K562 (cell line): ENCODE data around the gene ATP2A2. TPM values are rescaled to one million over a fixed set of nuclear protein-coding genes. Genes with fewer than 3 reads are reported as not detected.
A peak's percentile ranks its signal among the peaks of the same experiment; 100 is the strongest.

Experiments
- ATAC-seq: fragments of 200-7000 bp; cut with Tn5 transposase; 3 replicates; pipeline ENCODE4 v1.9.1; 2020; ENCODE audit warnings: moderate library complexity
- BruUV-seq: library from RNA; stranded (reverse); fragments of 400-500 nt; replicated peaks from 2 replicates; lab custom pipeline; 2021; lab: Mats Ljungman, UMichigan
- CTCF ChIA-PET: fragments of 300-600 bp; formaldehyde crosslinking; extraction: SDS; loops from one replicate; lab custom pipeline; 2021; ENCODE audit warnings: low intra/inter-chr PET ratio; lab: Yijun Ruan, JAX
- POLR2A ChIA-PET: fragments of 300-600, 350-650 bp; sonication (Branson Sonifier 250); formaldehyde crosslinking; extraction: SDS; loops from one replicate; lab custom pipeline; 2021; ENCODE audit warnings: antibody characterized with exemption, inconsistent platforms; lab: Yijun Ruan, JAX
- DNase-seq, 4 experiments: peaks; one replicate each; pipeline versions ENCODE4 v3.0.0 to v3.0.0-alpha.2; 2011 to 2018; ENCODE audit warnings: low spot score in 3 of 4, mixed read lengths in 3 of 4; ENCODE audit errors: extremely low read depth in 1 of 4
- FAIRE-seq: peaks from 2 replicates; lab custom pipeline; 2011; peaks lifted over from hg19 to GRCh38; lab: Jason Lieb, UNC
- H2AFZ ChIP-seq: 2 replicates; pipeline ENCODE4 v1.6.0; 2011; ENCODE audit warnings: low read depth, low read length, control low read depth, inconsistent platforms
- H3K27ac ChIP-seq: fragments of 200-600 bp; 3 replicates; pipeline ENCODE4 v1.8.0; 2011; ENCODE audit warnings: low read depth, mild to moderate bottlenecking, control low read depth, inconsistent platforms, low read length, moderate library complexity, mixed read lengths; ENCODE audit errors: extremely low read depth
- H3K27me3 ChIP-seq, 2 experiments: fragments of 300-600 bp in 1 of 2; 2 replicates in 1 of 2; 3 replicates in 1 of 2; pipeline versions ENCODE4 v1.6.0 to v1.8.0; 2011; ENCODE audit warnings: inconsistent platforms in 2 of 2, low read length in 2 of 2, mild to moderate bottlenecking in 1 of 2, mixed read lengths in 1 of 2, moderate library complexity in 1 of 2; ENCODE audit not compliant: control insufficient read depth in 2 of 2, insufficient read depth in 2 of 2
- H3K36me3 ChIP-seq: fragments of 300-600 bp; 3 replicates; pipeline ENCODE4 v1.8.0; 2011; ENCODE audit warnings: mild to moderate bottlenecking, low read length, inconsistent platforms; ENCODE audit not compliant: control insufficient read depth, insufficient read depth
- H3K4me1 ChIP-seq, 2 experiments: fragments of 200-600 bp in 1 of 2; replicated peaks in 1 of 2; 2 replicates in 1 of 2; 3 replicates in 1 of 2; pipeline versions ENCODE4 v1.5.1 to v1.8.0; 2011; ENCODE audit warnings: inconsistent platforms in 2 of 2, low read length in 2 of 2, mild to moderate bottlenecking in 1 of 2, mixed read lengths in 1 of 2, moderate library complexity in 1 of 2; ENCODE audit not compliant: control insufficient read depth in 2 of 2, insufficient read depth in 2 of 2
- H3K4me2 ChIP-seq: 2 replicates; pipeline ENCODE4 v1.6.1; 2011; ENCODE audit warnings: low read length, control low read depth, inconsistent platforms, mixed read lengths; ENCODE audit not compliant: insufficient read depth
- H3K4me3 ChIP-seq: fragments of 200-600 bp; sonication (generic), shearing (Covaris generic); 2 replicates; pipeline ENCODE4 v1.5.1; 2016; ENCODE audit warnings: control low read depth, inconsistent platforms
- H3K79me2 ChIP-seq: fragments of 200-600 bp; 3 replicates; pipeline ENCODE4 v1.8.0; 2011; ENCODE audit warnings: low read length, inconsistent platforms; ENCODE audit not compliant: control insufficient read depth, insufficient read depth
- H3K9ac ChIP-seq, 2 experiments: 2 replicates each; pipeline versions ENCODE4 v1.6.0 to v1.6.1; 2011; ENCODE audit warnings: low read depth in 2 of 2, low read length in 2 of 2, control low read depth in 1 of 2, inconsistent platforms in 1 of 2, mild to moderate bottlenecking in 1 of 2, mixed read lengths in 1 of 2; ENCODE audit not compliant: insufficient read depth in 1 of 2
- H3K9me1 ChIP-seq: one replicate; pipeline ENCODE4 v1.6.0; 2011; ENCODE audit warnings: inconsistent platforms, mild to moderate bottlenecking, low read length, moderate library complexity; ENCODE audit not compliant: control insufficient read depth, insufficient read depth
- H3K9me3 ChIP-seq: replicated peaks from 2 replicates; pipeline ENCODE4 v1.5.1; 2011; ENCODE audit warnings: low read depth, low read length, inconsistent platforms; ENCODE audit not compliant: control insufficient read depth, insufficient read depth
- H4K20me1 ChIP-seq: replicated peaks from 2 replicates; pipeline ENCODE4 v1.6.1; 2011; ENCODE audit warnings: low read length, inconsistent platforms, mixed read lengths; ENCODE audit not compliant: control insufficient read depth, insufficient read depth
- ATF1 ChIP-seq, 2 experiments: fragments of 450-650 bp in 1 of 2; IDR thresholded peaks; 2 replicates each; pipeline ENCODE4 v1.6.1; 2016; ENCODE audit warnings: missing compliant biosample characterization in 1 of 2, missing genetic modification characterization in 1 of 2
- CBFB ChIP-seq: sonication (generic); formaldehyde crosslinking; IDR thresholded peaks from 2 replicates; pipeline ENCODE4 v1.4.0; 2020; ENCODE audit warnings: mild to moderate bottlenecking, missing genetic modification reagents
- CEBPB ChIP-seq: fragments of 450-650 bp; IDR thresholded peaks from 2 replicates; pipeline ENCODE4 v1.6.1; 2016; ENCODE audit warnings: missing genetic modification characterization, missing compliant biosample characterization
- HDAC2 ChIP-seq: fragments of 450-650 bp; IDR thresholded peaks from 2 replicates; pipeline ENCODE4 v1.6.1; 2016; ENCODE audit warnings: mild to moderate bottlenecking
- MAFF ChIP-seq: IDR thresholded peaks from 2 replicates; pipeline ENCODE4 v1.6.1; 2012; ENCODE audit warnings: low read length, improper control_type of control experiment
- MYC ChIP-seq, 2 experiments: fragments of 250-450 bp in 1 of 2; sonication (Bioruptor Pico) in 1 of 2; IDR thresholded peaks; 2 replicates each; pipeline versions ENCODE4 v1.5.1 to v1.6.1; 2012 to 2021; ENCODE audit warnings: low read depth in 2 of 2, borderline replicate concordance in 1 of 2, improper control_type of control experiment in 1 of 2, low read length in 1 of 2, mild to moderate bottlenecking in 1 of 2, moderate library complexity in 1 of 2
- PRPF4 ChIP-seq: fragments of 200-400 bp; formaldehyde crosslinking; IDR thresholded peaks from one replicate; pipeline ENCODE4 v1.6.1; 2017; ENCODE audit warnings: low read length, low read depth, mild to moderate bottlenecking; ENCODE audit not compliant: insufficient read depth, poor library complexity, severe bottlenecking
- TSC22D4 ChIP-seq: fragments of 450-650 bp; IDR thresholded peaks from 2 replicates; pipeline ENCODE4 v1.6.1; 2016; ENCODE audit warnings: missing genetic modification characterization, missing biosample characterization, control low read depth
- ZNF124 ChIP-seq: sonication (generic); formaldehyde crosslinking; IDR thresholded peaks from 2 replicates; pipeline ENCODE4 v1.8.1; 2022; ENCODE audit warnings: missing genetic modification reagents
- WGBS: fragments of 100-300 bp; shearing (Covaris generic); methylation state at CpG from one replicate; pipeline ENCODE4 v1.1.6; 2016; ENCODE audit warnings: low coverage, mixed read lengths; ENCODE audit not compliant: insufficient coverage; ENCODE audit errors: missing lambda C conversion rate; 5-methylcytosine and 5-hydroxymethylcytosine counted together
- in situ Hi-C: fragments of 300-500 bp; cut with MboI; formaldehyde crosslinking; loops from 4 replicates; pipeline ENCODE4 v1.15.0; 2018; ENCODE audit warnings: inconsistent platforms, mixed read lengths
- intact Hi-C: fragments of 100-400 bp; cut with micrococcal nuclease; formaldehyde crosslinking; loops from 2 replicates; pipeline ENCODE4 v1.14.2; 2022
- polyA plus RNA-seq, 8 experiments: library from polyadenylated mRNA; depleted of rRNA in 4 of 8; stranded (reverse) in 5 of 8; unstranded in 3 of 8; fragments of >200 nt; fragmentation: Nextera tagmentation in 2 of 8; fragmentation: Illumina TruSeq in 1 of 8; extraction: Ambion mirVana in 2 of 8; extraction: Trizol in 1 of 8; gene quantifications; 2 replicates each; pipeline versions ENCODE4 v1.2.1 to v1.2.3, GENCODE V29; 2011 to 2014; ENCODE audit warnings: inconsistent platforms in 1 of 8, missing spikeins in 1 of 8
- total RNA-seq, 7 experiments: library from RNA; depleted of rRNA in 6 of 7; stranded (reverse); fragments of >200 nt in 6 of 7; fragmentation: Illumina TruSeq in 2 of 7; extraction: Trizol in 2 of 7; gene quantifications; 2 replicates each; pipeline versions ENCODE4 v1.2.1 to v1.2.3, GENCODE V29; 2011 to 2021; ENCODE audit warnings: low replicate concordance in 1 of 7
- TF ChIP-seq, protein P1 (sequence below): fragments of 450-650 bp; IDR thresholded peaks from 2 replicates; pipeline ENCODE4 v1.6.1; 2016; ENCODE audit warnings: borderline replicate concordance
- TF ChIP-seq, protein P2 (sequence below): sonication (generic); formaldehyde crosslinking; IDR thresholded peaks from 2 replicates; pipeline ENCODE4 v1.8.0; 2023; ENCODE audit warnings: mild to moderate bottlenecking, missing genetic modification reagents
- TF ChIP-seq, protein P3 (sequence below): IDR thresholded peaks from 3 replicates; pipeline ENCODE4 v1.6.1; 2011; ENCODE audit warnings: borderline replicate concordance, mild to moderate bottlenecking, moderate library complexity; ENCODE audit not compliant: insufficient read length; ENCODE audit errors: extremely low read depth

The ATP2A2 gene
- total and polyA plus RNA-seq, 9 of the 15 experiments (the other 6 are each of a cell fraction or from before 2014, with no cell fraction given) = 5.2 to 205 (median 51.6) TPM

DNA sequence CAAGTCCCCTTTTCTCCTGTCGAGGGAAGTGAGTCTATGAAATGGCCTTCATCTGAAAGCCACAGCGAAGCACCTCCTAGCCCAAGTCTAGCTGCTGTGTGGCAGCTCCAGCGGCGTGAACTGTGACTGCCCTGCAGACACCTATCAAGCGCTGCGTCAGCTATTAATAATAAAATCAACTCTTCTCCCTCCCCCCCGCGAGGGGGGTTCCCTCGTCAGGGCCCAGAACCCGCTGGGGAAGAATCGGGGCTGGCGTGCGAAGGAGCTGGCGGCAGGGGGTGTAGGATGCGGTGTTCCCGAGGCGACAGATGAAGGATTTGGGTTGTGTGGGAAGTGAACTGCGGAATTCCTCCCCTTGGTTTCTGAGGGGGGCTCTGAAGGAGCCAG lies 662 bp upstream of the ATP2A2 start:
- WGBS = 1% methylated on average over 15 of the region's 18 CpGs
- Histone ChIP-seq H3K27me3 (no peaks in the 10 kb centered on the region), H4K20me1 (peaks cover 13% of the 10 kb centered on the region), H3K9ac (peak overlapping the region; percentile 88 to 95), H3K27ac (peak overlapping the region; percentile 85), H3K4me3 (peak overlapping the region; percentile 87), H3K4me2 (peak overlapping the region; percentile 83), H3K36me3 (peaks cover 32% of the 10 kb centered on the region), H3K9me3 (no peaks in the 10 kb centered on the region), H2AFZ (peak overlapping the region; percentile 95), H3K4me1 (peaks cover 16 to 18% of the 10 kb centered on the region in 2 experiments; a peak in 4 of 5 replicates), H3K79me2 (peaks cover 43% of the 10 kb centered on the region), H3K9me1 (no peaks in the 10 kb centered on the region)
- ChIA-PET CTCF (no interaction called here), POLR2A (interaction anchor here (0.6 to 4.3 kb wide), 15 partner anchors 11 to 1374 kb away, joined by 3 to 48 read pairs (median 3); no protein-coding TSS in a partner anchor)
- FAIRE-seq = peak; percentile 81
- peak; percentile 1 for ATAC-seq
- peak; percentile 54 to 70 (median 62) for DNase-seq
- in situ Hi-C loops = no loop called here
- BruUV-seq = TSS peak; percentile 94
- intact Hi-C loops = loop anchor here (5.0 kb wide), 1 partner anchor 53 kb away; no protein-coding TSS in a partner anchor
- TF ChIP-seq, protein P1, sequence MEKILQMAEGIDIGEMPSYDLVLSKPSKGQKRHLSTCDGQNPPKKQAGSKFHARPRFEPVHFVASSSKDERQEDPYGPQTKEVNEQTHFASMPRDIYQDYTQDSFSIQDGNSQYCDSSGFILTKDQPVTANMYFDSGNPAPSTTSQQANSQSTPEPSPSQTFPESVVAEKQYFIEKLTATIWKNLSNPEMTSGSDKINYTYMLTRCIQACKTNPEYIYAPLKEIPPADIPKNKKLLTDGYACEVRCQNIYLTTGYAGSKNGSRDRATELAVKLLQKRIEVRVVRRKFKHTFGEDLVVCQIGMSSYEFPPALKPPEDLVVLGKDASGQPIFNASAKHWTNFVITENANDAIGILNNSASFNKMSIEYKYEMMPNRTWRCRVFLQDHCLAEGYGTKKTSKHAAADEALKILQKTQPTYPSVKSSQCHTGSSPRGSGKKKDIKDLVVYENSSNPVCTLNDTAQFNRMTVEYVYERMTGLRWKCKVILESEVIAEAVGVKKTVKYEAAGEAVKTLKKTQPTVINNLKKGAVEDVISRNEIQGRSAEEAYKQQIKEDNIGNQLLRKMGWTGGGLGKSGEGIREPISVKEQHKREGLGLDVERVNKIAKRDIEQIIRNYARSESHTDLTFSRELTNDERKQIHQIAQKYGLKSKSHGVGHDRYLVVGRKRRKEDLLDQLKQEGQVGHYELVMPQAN = 0 out of 2 replicates have a peak, but pooled peaks have one; percentile 40
- TF ChIP-seq HDAC2 (0 out of 2 replicates have a peak, but pooled peaks have one; percentile 33), ATF1 (CRISPR knock-in tag; IDR thresholded peaks at IDR 0.05) (no peak), ATF1 (tag; IDR thresholded peaks at IDR 0.05) (peak; percentile 63; the same call in 1 of the 2 replicates), ZNF124 (no peak), CEBPB (tag) (no peak), MAFF (0 out of 2 replicates have a peak, but pooled peaks have one; percentile 3), TSC22D4 (tag) (no peak), MYC (IDR thresholded peaks at IDR 0.05; ENCODE audit: low read depth, low read length) (no peak), MYC (CRISPR knock-in tag; IDR thresholded peaks at IDR 0.05; ENCODE audit: borderline replicate concordance, low read depth) (0 out of 2 replicates have a peak, but pooled peaks have one; percentile 85), CBFB (CRISPR knock-in tag) (no peak), PRPF4 (no peak)
- TF ChIP-seq, protein P2, sequence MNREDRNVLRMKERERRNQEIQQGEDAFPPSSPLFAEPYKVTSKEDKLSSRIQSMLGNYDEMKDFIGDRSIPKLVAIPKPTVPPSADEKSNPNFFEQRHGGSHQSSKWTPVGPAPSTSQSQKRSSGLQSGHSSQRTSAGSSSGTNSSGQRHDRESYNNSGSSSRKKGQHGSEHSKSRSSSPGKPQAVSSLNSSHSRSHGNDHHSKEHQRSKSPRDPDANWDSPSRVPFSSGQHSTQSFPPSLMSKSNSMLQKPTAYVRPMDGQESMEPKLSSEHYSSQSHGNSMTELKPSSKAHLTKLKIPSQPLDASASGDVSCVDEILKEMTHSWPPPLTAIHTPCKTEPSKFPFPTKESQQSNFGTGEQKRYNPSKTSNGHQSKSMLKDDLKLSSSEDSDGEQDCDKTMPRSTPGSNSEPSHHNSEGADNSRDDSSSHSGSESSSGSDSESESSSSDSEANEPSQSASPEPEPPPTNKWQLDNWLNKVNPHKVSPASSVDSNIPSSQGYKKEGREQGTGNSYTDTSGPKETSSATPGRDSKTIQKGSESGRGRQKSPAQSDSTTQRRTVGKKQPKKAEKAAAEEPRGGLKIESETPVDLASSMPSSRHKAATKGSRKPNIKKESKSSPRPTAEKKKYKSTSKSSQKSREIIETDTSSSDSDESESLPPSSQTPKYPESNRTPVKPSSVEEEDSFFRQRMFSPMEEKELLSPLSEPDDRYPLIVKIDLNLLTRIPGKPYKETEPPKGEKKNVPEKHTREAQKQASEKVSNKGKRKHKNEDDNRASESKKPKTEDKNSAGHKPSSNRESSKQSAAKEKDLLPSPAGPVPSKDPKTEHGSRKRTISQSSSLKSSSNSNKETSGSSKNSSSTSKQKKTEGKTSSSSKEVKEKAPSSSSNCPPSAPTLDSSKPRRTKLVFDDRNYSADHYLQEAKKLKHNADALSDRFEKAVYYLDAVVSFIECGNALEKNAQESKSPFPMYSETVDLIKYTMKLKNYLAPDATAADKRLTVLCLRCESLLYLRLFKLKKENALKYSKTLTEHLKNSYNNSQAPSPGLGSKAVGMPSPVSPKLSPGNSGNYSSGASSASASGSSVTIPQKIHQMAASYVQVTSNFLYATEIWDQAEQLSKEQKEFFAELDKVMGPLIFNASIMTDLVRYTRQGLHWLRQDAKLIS (CRISPR knock-in tag) = no peak
- TF ChIP-seq, protein P3, sequence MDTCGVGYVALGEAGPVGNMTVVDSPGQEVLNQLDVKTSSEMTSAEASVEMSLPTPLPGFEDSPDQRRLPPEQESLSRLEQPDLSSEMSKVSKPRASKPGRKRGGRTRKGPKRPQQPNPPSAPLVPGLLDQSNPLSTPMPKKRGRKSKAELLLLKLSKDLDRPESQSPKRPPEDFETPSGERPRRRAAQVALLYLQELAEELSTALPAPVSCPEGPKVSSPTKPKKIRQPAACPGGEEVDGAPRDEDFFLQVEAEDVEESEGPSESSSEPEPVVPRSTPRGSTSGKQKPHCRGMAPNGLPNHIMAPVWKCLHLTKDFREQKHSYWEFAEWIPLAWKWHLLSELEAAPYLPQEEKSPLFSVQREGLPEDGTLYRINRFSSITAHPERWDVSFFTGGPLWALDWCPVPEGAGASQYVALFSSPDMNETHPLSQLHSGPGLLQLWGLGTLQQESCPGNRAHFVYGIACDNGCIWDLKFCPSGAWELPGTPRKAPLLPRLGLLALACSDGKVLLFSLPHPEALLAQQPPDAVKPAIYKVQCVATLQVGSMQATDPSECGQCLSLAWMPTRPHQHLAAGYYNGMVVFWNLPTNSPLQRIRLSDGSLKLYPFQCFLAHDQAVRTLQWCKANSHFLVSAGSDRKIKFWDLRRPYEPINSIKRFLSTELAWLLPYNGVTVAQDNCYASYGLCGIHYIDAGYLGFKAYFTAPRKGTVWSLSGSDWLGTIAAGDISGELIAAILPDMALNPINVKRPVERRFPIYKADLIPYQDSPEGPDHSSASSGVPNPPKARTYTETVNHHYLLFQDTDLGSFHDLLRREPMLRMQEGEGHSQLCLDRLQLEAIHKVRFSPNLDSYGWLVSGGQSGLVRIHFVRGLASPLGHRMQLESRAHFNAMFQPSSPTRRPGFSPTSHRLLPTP = no peak
